SU-DHL-6 (cell line): Measurements from ENCODE around the gene MYBL2.

ENCODE experiments used
- EZH2phosphoT487 ChIP-seq: fragments of 200-600 bp; sonication (generic), shearing (Covaris generic); conservative IDR thresholded peaks from 2 replicates; pipeline ENCODE4 v1.6.1; 2018; ENCODE audit warnings: mild to moderate bottlenecking, antibody characterized with exemption, low read length, moderate library complexity, mixed read lengths
- TF ChIP-seq, protein P1 (sequence below): fragments of 200-600 bp; sonication (generic); IDR thresholded peaks from one replicate; pipeline ENCODE4 v1.5.1; 2017; ENCODE audit warnings: antibody characterized with exemption, mild to moderate bottlenecking, low read length, moderate library complexity; ENCODE audit not compliant: insufficient read depth, poor library complexity, severe bottlenecking

DNA sequence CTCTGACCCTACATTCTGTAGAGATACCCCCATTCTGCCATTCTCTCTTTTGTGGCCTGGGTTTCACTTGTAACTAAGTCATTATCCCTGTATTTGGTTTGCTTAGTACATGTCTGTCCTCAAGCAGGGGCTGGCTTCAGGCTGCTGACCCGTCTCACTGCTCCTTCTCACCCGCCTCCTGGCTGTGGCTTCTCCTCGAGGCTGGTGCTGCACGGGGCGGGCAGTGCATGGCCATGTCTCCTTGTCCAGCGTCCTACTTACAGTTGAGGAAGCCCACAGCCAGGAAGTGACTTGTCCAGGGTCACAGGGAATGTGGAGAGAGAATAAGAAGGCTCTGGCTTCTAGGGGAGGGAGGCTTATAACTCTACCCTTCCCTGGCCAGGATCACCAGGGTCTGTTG, 48.6 kb downstream of the MYBL2 start:
- TF ChIP-seq, protein P1, sequence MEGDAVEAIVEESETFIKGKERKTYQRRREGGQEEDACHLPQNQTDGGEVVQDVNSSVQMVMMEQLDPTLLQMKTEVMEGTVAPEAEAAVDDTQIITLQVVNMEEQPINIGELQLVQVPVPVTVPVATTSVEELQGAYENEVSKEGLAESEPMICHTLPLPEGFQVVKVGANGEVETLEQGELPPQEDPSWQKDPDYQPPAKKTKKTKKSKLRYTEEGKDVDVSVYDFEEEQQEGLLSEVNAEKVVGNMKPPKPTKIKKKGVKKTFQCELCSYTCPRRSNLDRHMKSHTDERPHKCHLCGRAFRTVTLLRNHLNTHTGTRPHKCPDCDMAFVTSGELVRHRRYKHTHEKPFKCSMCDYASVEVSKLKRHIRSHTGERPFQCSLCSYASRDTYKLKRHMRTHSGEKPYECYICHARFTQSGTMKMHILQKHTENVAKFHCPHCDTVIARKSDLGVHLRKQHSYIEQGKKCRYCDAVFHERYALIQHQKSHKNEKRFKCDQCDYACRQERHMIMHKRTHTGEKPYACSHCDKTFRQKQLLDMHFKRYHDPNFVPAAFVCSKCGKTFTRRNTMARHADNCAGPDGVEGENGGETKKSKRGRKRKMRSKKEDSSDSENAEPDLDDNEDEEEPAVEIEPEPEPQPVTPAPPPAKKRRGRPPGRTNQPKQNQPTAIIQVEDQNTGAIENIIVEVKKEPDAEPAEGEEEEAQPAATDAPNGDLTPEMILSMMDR: no peak
- no peak for TF ChIP-seq EZH2phosphoT487
